HUES6 (cell line): ENCODE data around the gene TUBA3C.
"Not testable (repeated sequence)": the region's sequence is repeated elsewhere in the genome, so short reads cannot be mapped to it uniquely, and the experiment has no call there.

ENCODE experiments used
- H3K27ac ChIP-seq: 2 replicates; pipeline ENCODE4 v1.7.0; 2013; ENCODE audit warnings: low read depth, mild to moderate bottlenecking, low read length, inconsistent platforms
- H3K27me3 ChIP-seq: 2 replicates; pipeline ENCODE4 v1.6.1; 2013; ENCODE audit warnings: low read length; ENCODE audit not compliant: control insufficient read depth, insufficient read depth
- H3K36me3 ChIP-seq: 2 replicates; pipeline ENCODE4 v1.6.1; 2013; ENCODE audit warnings: low read length; ENCODE audit not compliant: control insufficient read depth, insufficient read depth
- H3K4me1 ChIP-seq: 2 replicates; pipeline ENCODE4 v1.6.1; 2013; ENCODE audit warnings: low read length; ENCODE audit not compliant: control insufficient read depth, insufficient read depth
- H3K4me3 ChIP-seq: 2 replicates; pipeline ENCODE4 v1.5.1; 2013; ENCODE audit warnings: low read depth, low read length
- H3K9ac ChIP-seq: one replicate; pipeline ENCODE4 v1.6.1; 2013; ENCODE audit warnings: mild to moderate bottlenecking, low read length
- H3K9me3 ChIP-seq: 2 replicates; pipeline ENCODE4 v1.6.1; 2013; ENCODE audit warnings: low read depth, low read length; ENCODE audit not compliant: control insufficient read depth, insufficient read depth

The TUBA3C gene

DNA sequence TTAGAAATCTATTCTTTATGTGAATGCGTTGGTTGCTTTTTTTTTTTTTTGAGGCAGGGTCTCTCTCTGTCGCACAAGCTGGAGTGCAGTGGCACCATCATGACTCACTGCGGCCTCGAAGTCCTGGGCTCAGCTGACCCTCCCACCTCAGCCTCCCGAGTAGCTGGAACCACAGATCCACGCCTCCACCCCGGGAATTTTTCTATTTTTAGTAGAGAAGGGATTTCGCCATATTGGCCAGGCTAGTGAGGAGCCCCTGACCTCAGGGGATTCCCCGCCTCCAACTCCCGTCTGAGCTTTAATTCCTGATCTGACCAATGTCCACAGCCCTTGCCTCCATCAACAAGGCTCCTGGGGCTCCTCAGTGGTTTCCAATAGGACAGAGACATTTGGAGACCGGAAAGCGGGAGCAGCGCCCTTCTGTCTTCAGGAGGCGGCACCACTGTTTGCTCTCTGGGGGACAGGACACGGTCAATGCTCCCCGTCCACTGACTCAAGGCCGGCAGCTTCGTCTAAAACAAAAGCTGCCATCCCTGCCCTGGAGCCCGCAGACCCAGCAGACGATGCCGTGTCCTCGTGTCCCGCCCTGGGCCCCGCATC is 503 bp downstream of the TUBA3C start:
- Histone ChIP-seq H3K27ac (no peak overlapping the region), H3K9me3 (peaks cover 85% of the 10 kb centered on the region)

DNA sequence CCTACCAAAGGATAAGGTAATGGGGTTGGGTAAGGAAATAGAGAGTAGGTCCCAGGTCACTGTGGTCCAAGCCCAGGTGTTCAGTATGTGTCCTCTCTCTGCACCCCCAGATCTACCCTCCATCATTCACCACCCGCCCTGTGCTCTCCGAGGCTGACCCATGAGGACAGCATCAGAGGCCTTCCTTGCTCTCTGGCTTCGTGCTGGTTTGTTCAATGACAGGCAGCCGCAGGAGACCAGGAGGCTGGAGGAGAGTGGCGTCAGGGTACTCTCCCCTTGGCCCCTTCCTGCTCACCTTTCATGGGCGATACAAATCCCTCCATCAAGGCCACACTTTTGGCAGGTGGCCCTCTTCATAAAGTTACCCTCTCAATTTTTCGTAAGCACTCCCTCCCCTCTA is 1.7 kb downstream of the TUBA3C start:
- Histone ChIP-seq H3K27ac (no peak overlapping the region), H3K9ac (no peak overlapping the region), H3K4me1 (no peaks in the 10 kb centered on the region), H3K27me3 (no peaks in the 10 kb centered on the region), H3K4me3 (no peak overlapping the region), H3K36me3 (no peaks in the 10 kb centered on the region), H3K9me3 (peaks cover 81% of the 10 kb centered on the region)

More for the DNA sequence above, 503 bp downstream of the TUBA3C start:
- Histone ChIP-seq H3K27me3 (no peaks in the 10 kb centered on the region), H3K4me1 (no peaks in the 10 kb centered on the region), H3K9ac (no peak overlapping the region), H3K4me3 (no peak overlapping the region), H3K36me3 (no peaks in the 10 kb centered on the region)

DNA sequence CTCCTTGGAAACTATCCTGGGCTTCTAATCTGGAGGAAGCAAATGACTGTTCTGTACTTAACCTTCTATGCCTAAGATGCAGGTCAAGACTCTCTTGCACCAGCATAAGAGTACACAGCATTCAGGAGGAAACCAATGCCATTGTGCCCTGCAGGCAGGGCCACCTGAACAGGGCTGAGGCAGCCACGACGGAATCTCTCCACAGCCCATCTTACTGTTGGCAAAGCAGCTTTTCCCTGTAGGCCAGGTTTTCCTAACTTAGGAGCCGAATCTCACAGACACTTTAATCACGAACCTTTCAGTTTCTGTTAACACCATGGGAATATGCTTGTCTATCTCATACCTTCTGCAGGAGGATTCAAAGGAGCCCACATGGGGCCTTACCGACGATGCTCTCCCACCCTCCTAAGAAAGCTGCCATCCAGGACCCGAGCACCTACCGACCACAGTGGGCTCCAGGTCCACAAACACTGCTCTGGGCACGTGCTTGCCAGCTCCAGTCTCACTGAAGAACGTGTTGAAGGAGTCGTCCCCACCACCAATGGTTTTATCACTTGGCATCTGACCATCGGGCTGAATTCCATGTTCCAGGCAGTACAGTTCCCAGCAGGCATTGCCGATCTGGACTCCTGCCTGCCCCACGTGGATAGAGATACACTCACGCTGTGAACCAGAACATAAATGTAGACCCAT is 2.6 kb downstream of the TUBA3C start:
- H3K9me3 ChIP-seq = peaks cover 77% of the 10 kb centered on the region
- no peak overlapping the region for H3K4me3 ChIP-seq
- no peak overlapping the region for H3K9ac ChIP-seq

DNA sequence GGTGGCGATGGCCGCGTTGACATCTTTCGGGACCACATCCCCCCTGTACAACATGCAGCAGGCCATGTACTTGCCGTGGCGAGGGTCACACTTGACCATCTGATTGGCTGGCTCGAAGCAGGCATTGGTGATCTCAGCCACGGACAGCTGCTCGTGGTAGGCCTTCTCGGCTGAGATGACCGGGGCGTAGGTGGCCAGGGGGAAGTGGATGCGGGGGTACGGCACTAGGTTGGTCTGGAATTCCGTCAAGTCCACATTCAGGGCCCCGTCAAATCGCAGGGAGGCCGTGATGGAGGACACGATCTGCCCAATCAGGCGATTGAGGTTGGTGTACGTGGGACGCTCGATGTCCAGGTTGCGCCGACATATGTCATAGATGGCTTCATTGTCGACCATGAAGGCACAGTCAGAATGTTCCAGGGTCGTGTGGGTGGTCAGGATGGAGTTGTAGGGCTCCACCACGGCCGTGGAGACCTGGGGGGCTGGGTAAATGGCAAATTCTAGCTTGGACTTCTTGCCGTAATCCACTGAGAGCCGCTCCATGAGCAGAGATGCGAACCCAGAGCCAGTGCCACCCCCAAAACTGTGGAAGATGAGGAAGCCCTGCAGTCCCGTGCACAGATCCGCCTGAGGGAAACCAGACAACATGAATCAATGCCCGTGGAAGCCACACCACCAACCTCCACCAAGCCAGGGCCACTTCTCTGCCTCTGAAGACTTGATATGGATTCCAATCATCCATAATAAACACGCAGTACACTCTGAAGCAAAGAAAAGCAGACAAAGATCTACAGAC is 4.4 kb downstream of the TUBA3C start:
- H3K36me3 ChIP-seq, H3K27ac ChIP-seq, H3K27me3 ChIP-seq, H3K4me1 ChIP-seq, H3K9ac ChIP-seq, H3K4me3 ChIP-seq: not testable (repeated sequence)
- H3K9me3 ChIP-seq = peaks cover 82% of the 10 kb centered on the region

More for the DNA sequence above, 2.6 kb downstream of the TUBA3C start:
- H3K27me3 ChIP-seq = no peaks in the 10 kb centered on the region; the same call in 1 of the 2 replicates
- H3K36me3 ChIP-seq = no peaks in the 10 kb centered on the region
- H3K4me1 ChIP-seq = no peaks in the 10 kb centered on the region
- no peak overlapping the region for H3K27ac ChIP-seq

DNA sequence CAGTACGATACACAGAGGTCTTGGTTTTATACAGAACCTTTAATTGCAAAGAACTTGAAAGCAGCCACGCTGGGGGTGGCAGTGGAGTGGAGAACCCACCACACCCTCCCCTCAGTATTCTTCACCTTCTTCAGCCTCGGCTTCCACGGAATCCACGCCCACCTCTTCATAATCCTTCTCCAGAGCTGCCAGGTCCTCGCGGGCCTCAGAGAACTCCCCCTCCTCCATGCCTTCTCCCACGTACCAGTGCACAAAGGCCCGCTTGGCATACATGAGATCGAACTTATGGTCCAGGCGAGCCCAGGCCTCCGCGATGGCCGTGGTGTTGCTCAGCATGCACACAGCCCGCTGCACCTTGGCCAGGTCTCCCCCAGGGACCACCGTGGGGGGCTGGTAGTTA is 7.9 kb downstream of the TUBA3C start:
- Histone ChIP-seq H3K9me3 (peaks cover 83% of the 10 kb centered on the region; the same call in 1 of the 2 replicates), H3K27ac (no peak overlapping the region), H3K4me3 (no peak overlapping the region), H3K9ac (no peak overlapping the region), H3K36me3 (no peaks in the 10 kb centered on the region), H3K27me3 (peaks cover 3% of the 10 kb centered on the region; the same call in 1 of the 2 replicates), H3K4me1 (no peaks in the 10 kb centered on the region)

DNA sequence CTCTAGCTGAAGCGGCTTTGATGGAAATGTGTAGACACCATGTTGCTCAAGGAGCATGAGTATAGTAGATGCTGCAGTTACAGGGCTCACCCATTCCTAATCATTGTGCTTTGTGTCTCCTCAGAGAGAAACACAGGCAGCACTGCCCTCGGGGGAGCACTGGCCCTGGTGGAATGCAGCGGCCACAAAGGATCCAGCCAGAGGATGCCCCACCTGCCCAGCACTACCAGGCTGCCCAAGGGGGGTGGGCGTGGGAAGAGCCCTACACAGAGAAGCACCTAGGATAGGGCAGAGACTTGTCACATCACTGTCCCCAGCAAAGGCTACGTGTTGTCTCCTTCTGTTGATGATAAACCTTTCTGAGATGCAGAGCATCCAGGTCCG is 9.0 kb downstream of the TUBA3C start:
- Histone ChIP-seq H3K36me3 (no peaks in the 10 kb centered on the region), H3K4me1 (no peaks in the 10 kb centered on the region), H3K4me3 (no peak overlapping the region), H3K27ac (no peak overlapping the region), H3K9me3 (peaks cover 79% of the 10 kb centered on the region; the same call in 1 of the 2 replicates), H3K9ac (no peak overlapping the region), H3K27me3 (peaks cover 3% of the 10 kb centered on the region; the same call in 1 of the 2 replicates)

DNA sequence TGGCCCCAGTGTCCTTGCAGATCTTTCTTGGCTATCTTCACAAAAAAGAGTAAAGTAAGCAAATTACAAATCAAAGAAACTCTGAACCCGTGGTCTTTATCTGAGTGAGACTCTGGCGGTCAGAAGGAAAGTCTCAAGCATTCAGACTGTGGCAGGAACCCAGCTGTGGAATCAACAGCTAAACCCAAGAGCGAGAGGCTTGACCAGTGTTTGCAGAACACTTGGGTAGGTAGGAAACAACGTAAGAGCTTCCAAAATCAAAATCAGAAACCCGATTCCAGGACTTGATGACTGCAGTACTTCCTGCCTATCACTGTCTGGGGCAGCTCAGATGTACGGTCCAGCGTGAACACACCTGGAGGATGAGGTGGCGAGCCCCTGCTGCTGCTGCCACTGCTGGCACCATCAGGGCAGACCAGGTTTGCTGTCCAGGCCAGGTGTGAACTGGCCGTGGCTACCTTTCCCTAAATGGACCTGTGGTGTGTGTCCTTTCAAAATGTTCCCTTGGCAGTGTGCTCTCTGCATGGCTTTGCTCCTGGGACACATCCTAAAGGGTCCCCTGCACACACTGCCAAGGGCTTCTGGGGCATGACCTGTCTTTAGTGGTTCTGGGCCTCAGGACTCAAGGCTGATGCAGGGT is 9.5 kb downstream of the TUBA3C start:
- H3K9me3 ChIP-seq = peaks cover 79% of the 10 kb centered on the region; the same call in 1 of the 2 replicates
- H3K9ac ChIP-seq = no peak overlapping the region

DNA sequence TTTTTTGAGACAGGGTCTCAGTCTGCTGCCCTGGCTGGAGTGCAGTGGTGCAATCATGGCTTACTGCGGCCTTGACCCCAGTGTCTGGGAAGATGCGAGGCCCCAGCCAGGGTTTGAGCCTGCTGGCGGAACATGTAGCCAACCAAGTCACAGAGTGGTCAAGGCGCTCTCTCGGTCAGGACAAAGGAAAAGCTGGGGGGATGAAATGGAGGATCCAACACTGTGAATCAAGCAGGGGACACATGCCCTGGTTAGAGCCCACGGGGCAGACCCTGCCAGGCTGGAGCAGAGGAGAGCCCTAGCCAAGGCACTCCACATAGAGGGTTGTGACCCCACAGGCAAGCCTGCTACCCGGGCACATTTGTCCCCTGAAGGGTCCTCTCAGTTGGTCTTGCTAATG is 10.1 kb downstream of the TUBA3C start:
- Histone ChIP-seq H3K27me3 (peaks cover 3% of the 10 kb centered on the region; the same call in 1 of the 2 replicates), H3K27ac (no peak overlapping the region), H3K4me1 (no peaks in the 10 kb centered on the region), H3K9me3 (peaks cover 79% of the 10 kb centered on the region; the same call in 1 of the 2 replicates), H3K9ac (no peak overlapping the region), H3K4me3 (no peak overlapping the region), H3K36me3 (no peaks in the 10 kb centered on the region)

More for the DNA sequence above, 9.5 kb downstream of the TUBA3C start:
- no peaks in the 10 kb centered on the region for H3K36me3 ChIP-seq
- no peak overlapping the region for H3K27ac ChIP-seq
- no peaks in the 10 kb centered on the region for H3K4me1 ChIP-seq
- H3K4me3 ChIP-seq = no peak overlapping the region
- H3K27me3 ChIP-seq = peaks cover 3% of the 10 kb centered on the region; the same call in 1 of the 2 replicates

DNA sequence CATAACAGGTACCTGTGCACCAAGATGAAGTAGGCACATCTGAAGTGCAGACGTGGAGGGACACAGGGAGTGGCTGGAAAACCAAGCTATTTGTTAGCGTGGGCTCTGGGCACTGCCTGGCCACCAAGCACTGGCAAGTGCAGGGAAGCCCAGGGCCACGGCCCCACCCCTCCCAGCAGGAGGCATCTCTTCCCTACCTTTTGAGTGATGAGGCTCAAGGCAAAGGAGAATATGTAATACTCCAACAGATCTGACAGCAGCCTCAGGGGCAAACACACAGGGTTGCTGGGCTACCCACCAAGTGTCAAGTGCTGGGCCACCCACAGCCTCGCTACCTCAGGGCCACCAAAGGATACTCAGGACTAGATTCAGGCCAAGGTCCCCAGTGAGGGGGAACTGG is 11.6 kb downstream of the TUBA3C start:
- Histone ChIP-seq H3K4me3 (no peak overlapping the region), H3K4me1 (no peaks in the 10 kb centered on the region), H3K36me3 (no peaks in the 10 kb centered on the region), H3K9me3 (peaks cover 76% of the 10 kb centered on the region), H3K9ac (no peak overlapping the region), H3K27me3 (peaks cover 3% of the 10 kb centered on the region; the same call in 1 of the 2 replicates), H3K27ac (no peak overlapping the region)

DNA sequence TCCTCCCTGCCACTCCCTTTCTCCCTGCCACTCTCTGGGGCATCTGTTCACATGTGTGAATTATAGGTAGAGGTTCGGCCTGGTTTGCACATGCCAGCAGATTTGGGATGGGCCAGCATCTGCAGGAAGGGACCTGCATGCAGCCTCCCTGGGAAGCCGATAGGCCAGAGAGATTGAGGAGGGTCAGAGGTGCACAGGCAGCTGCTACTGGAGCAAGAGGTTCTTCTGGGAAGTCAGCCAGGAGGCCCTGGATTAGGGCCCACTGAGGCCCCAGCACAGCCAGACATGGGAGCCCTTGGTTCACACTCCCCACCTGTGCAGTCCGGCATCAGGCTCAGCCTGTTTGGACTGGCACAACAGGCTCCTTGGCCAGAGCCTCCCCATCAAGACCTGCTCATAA is 12.1 kb downstream of the TUBA3C start:
- H3K9me3 ChIP-seq = peaks cover 81% of the 10 kb centered on the region
- H3K27ac ChIP-seq = no peak overlapping the region

More for the DNA sequence above, 12.1 kb downstream of the TUBA3C start:
- Histone ChIP-seq H3K36me3 (no peaks in the 10 kb centered on the region), H3K27me3 (peaks cover 3% of the 10 kb centered on the region; the same call in 1 of the 2 replicates), H3K9ac (no peak overlapping the region), H3K4me3 (no peak overlapping the region), H3K4me1 (no peaks in the 10 kb centered on the region)
